Measurements from ENCODE around the gene IL3.

DNA sequence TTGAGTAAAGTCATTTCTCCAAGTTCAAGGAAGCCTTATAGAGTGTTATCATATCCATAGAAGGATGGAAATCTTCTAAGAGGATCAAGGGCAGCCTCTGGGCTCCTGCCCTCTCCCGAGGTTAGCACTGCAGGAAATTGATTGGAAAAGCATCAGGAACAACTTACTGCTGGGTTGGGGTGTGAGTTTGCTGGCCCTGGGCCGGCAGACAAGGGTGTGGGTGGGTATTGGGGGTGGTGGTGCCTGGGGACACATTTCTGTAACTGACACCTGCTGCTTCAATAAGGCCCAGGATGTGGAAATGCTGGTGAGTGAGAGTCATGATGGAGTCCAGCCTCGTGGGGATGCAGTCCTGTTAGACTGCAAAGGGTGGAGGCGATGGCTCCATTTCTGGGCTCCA is 18.6 kb downstream of the IL3 start:
- TF ChIP-seq EZH2 (IDR thresholded peaks at IDR 0.05; ENCODE audit: insufficient read depth, low read length), result no peak
- TF ChIP-seq, protein P1, sequence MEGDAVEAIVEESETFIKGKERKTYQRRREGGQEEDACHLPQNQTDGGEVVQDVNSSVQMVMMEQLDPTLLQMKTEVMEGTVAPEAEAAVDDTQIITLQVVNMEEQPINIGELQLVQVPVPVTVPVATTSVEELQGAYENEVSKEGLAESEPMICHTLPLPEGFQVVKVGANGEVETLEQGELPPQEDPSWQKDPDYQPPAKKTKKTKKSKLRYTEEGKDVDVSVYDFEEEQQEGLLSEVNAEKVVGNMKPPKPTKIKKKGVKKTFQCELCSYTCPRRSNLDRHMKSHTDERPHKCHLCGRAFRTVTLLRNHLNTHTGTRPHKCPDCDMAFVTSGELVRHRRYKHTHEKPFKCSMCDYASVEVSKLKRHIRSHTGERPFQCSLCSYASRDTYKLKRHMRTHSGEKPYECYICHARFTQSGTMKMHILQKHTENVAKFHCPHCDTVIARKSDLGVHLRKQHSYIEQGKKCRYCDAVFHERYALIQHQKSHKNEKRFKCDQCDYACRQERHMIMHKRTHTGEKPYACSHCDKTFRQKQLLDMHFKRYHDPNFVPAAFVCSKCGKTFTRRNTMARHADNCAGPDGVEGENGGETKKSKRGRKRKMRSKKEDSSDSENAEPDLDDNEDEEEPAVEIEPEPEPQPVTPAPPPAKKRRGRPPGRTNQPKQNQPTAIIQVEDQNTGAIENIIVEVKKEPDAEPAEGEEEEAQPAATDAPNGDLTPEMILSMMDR (IDR thresholded peaks at IDR 0.05; ENCODE audit: insufficient read depth, low read depth, low read length), result no peak
